IMR-90 (cell line): ENCODE results near the gene SPAG5. TPM values are rescaled to one million over a fixed set of nuclear protein-coding genes. Genes with fewer than 3 reads are reported as not detected.

Source experiments
- ATAC-seq: fragments of 200-7000 bp; cut with Tn5 transposase; 2 replicates; pipeline ENCODE4 v1.9.1; 2020; ENCODE audit warnings: low read depth, mild to moderate bottlenecking, moderate library complexity
- BruUV-seq: library from RNA; stranded (reverse); fragments of 400-500 nt; replicated peaks from 2 replicates; lab custom pipeline; 2021; lab: Mats Ljungman, UMichigan
- CTCF ChIA-PET: fragments of 300-600 bp; formaldehyde crosslinking; extraction: SDS; loops from one replicate; lab custom pipeline; 2021; ENCODE audit warnings: antibody characterized with exemption; lab: Yijun Ruan, JAX
- POLR2A ChIA-PET: fragments of 300-600 bp; sonication (Branson Sonifier 250); formaldehyde crosslinking; loops from one replicate; lab custom pipeline; 2022; ENCODE audit warnings: antibody characterized with exemption; ENCODE audit not compliant: unreplicated experiment; lab: Charles Lee
- DNase-seq: peaks from one replicate; pipeline ENCODE4 v3.0.0; 2013
- H2AFZ ChIP-seq: replicated peaks from 2 replicates; pipeline ENCODE3; 2013; ENCODE audit warnings: low read length, mild to moderate bottlenecking; ENCODE audit not compliant: poor library complexity
- H2AK5ac ChIP-seq: 2 replicates; pipeline ENCODE4 v1.6.1; 2013; ENCODE audit warnings: low read depth, low read length, inconsistent platforms
- H2AK9ac ChIP-seq: replicated peaks from 2 replicates; pipeline ENCODE3; 2013; ENCODE audit warnings: mild to moderate bottlenecking, low read depth, low read length, moderate library complexity; ENCODE audit not compliant: poor library complexity
- H2BK120ac ChIP-seq: 2 replicates; pipeline ENCODE4 v1.6.1; 2013; ENCODE audit warnings: low read depth, low read length, inconsistent platforms
- H2BK15ac ChIP-seq: 3 replicates; pipeline ENCODE4 v1.6.1; 2013; ENCODE audit warnings: low read depth, low read length, inconsistent platforms
- H2BK20ac ChIP-seq: 2 replicates; pipeline ENCODE4 v1.6.1; 2013; ENCODE audit warnings: low read depth, mild to moderate bottlenecking, inconsistent platforms, low read length, moderate library complexity
- H2BK5ac ChIP-seq: 2 replicates; pipeline ENCODE4 v1.6.1; 2013; ENCODE audit warnings: mild to moderate bottlenecking, low read depth, low read length, inconsistent platforms; ENCODE audit not compliant: poor library complexity, severe bottlenecking
- H3K14ac ChIP-seq: replicated peaks from 2 replicates; pipeline ENCODE4 v1.6.1; 2013; ENCODE audit warnings: low read depth, low read length, inconsistent platforms
- H3K18ac ChIP-seq: 2 replicates; pipeline ENCODE4 v1.6.1; 2013; ENCODE audit warnings: low read depth, low read length, control low read depth
- H3K23ac ChIP-seq: 2 replicates; pipeline ENCODE4 v1.6.1; 2013; ENCODE audit warnings: low read depth, low read length, inconsistent platforms
- H3K27ac ChIP-seq: 2 replicates; pipeline ENCODE4 v1.5.1; 2013; ENCODE audit warnings: mild to moderate bottlenecking, control low read depth, low read length; ENCODE audit not compliant: insufficient read depth
- H3K27me3 ChIP-seq: 2 replicates; pipeline ENCODE4 v1.6.1; 2013; ENCODE audit warnings: low read length; ENCODE audit not compliant: control insufficient read depth, insufficient read depth
- H3K36me3 ChIP-seq: 2 replicates; pipeline ENCODE4 v1.6.1; 2013; ENCODE audit warnings: low read length, mixed read lengths; ENCODE audit not compliant: control insufficient read depth, insufficient read depth
- H3K4ac ChIP-seq: 2 replicates; pipeline ENCODE4 v1.6.1; 2013; ENCODE audit warnings: low read depth, low read length, inconsistent platforms
- H3K4me1 ChIP-seq: 2 replicates; pipeline ENCODE4 v1.6.1; 2013; ENCODE audit warnings: low read length, mixed read lengths; ENCODE audit not compliant: control insufficient read depth, insufficient read depth
- H3K4me2 ChIP-seq: 2 replicates; pipeline ENCODE4 v1.6.1; 2013; ENCODE audit warnings: low read depth, mild to moderate bottlenecking, control low read depth, low read length, moderate library complexity
- H3K4me3 ChIP-seq: 2 replicates; pipeline ENCODE4 v1.5.1; 2013; ENCODE audit warnings: low read depth, mild to moderate bottlenecking, control low read depth, low read length, moderate library complexity; ENCODE audit not compliant: insufficient read depth
- H3K56ac ChIP-seq: 2 replicates; pipeline ENCODE4 v1.6.1; 2013; ENCODE audit warnings: low read length, inconsistent platforms; ENCODE audit not compliant: insufficient read depth; ENCODE audit errors: extremely low read depth
- H3K79me1 ChIP-seq, 2 experiments: 2 replicates each; pipeline ENCODE4 v1.6.1; 2013; ENCODE audit warnings: low read length in 2 of 2, inconsistent platforms in 1 of 2, low read depth in 1 of 2
- H3K9ac ChIP-seq: 2 replicates; pipeline ENCODE4 v1.6.1; 2013; ENCODE audit warnings: low read depth, low read length, control low read depth
- H3K9me1 ChIP-seq: 2 replicates; pipeline ENCODE4 v1.6.1; 2013; ENCODE audit warnings: low read length, inconsistent platforms; ENCODE audit not compliant: insufficient read depth
- H3K9me3 ChIP-seq: 2 replicates; pipeline ENCODE4 v1.6.1; 2013; ENCODE audit warnings: low read length; ENCODE audit not compliant: control insufficient read depth, insufficient read depth
- H4K20me1 ChIP-seq: 2 replicates; pipeline ENCODE4 v1.6.1; 2013; ENCODE audit warnings: low read length, inconsistent platforms; ENCODE audit not compliant: insufficient read depth
- H4K5ac ChIP-seq: 2 replicates; pipeline ENCODE4 v1.6.1; 2013; ENCODE audit warnings: mild to moderate bottlenecking, low read depth, low read length, control low read depth
- H4K8ac ChIP-seq, 2 experiments: 2 replicates each; pipeline ENCODE4 v1.6.1; 2013; ENCODE audit warnings: low read depth in 2 of 2, low read length in 2 of 2, control low read depth in 1 of 2, inconsistent platforms in 1 of 2
- H4K91ac ChIP-seq: 2 replicates; pipeline ENCODE4 v1.6.1; 2013; ENCODE audit warnings: low read depth, low read length, inconsistent platforms; ENCODE audit not compliant: insufficient read depth
- FOS ChIP-seq: fragments of 150-350 bp; IDR thresholded peaks from 2 replicates; pipeline ENCODE4 v1.6.1; 2016; ENCODE audit warnings: low read depth, low read length
- MAZ ChIP-seq: IDR thresholded peaks from 2 replicates; pipeline ENCODE4 v1.6.1; 2012; ENCODE audit warnings: low read depth, mild to moderate bottlenecking, low read length, improper control_type of control experiment, moderate library complexity, borderline replicate concordance
- MXI1 ChIP-seq: IDR thresholded peaks from 2 replicates; pipeline ENCODE4 v1.6.1; 2012; ENCODE audit warnings: low read depth, mild to moderate bottlenecking, low read length, moderate library complexity, borderline replicate concordance
- RFX5 ChIP-seq: IDR thresholded peaks from 2 replicates; pipeline ENCODE4 v1.8.0; 2012; ENCODE audit warnings: low read depth, mild to moderate bottlenecking, low read length, moderate library complexity
- WGBS, 2 experiments: methylation state at CpG; one replicate each; pipeline versions ENCODE4 v1.1.5 to v1.1.7; 2013; ENCODE audit warnings: missing lambda C conversion rate in 2 of 2; ENCODE audit not compliant: insufficient read length in 1 of 2; ENCODE audit errors: extremely low coverage in 2 of 2; 5-methylcytosine and 5-hydroxymethylcytosine counted together
- dilution Hi-C: fragments of 300-500 bp; cut with HindIII; formaldehyde crosslinking; loops from one replicate; pipeline ENCODE4 v1.14.3; 2018; ENCODE audit warnings: low sequenced_read_pairs; ENCODE audit not compliant: unreplicated experiment
- in situ Hi-C: fragments of 300-500 bp; cut with MboI; formaldehyde crosslinking; loops from 3 replicates; pipeline ENCODE4 v1.14.3; 2019; ENCODE audit warnings: low sequenced_read_pairs, inconsistent platforms, mixed read lengths
- intact Hi-C: fragments of 100-400 bp; cut with micrococcal nuclease; formaldehyde crosslinking; loops from 2 replicates; pipeline ENCODE4 v1.10.0; 2022
- polyA plus RNA-seq, 3 experiments: library from polyadenylated mRNA; depleted of rRNA; stranded (reverse); fragments of >200 nt; gene quantifications; 2 replicates each; pipeline ENCODE4 v1.2.3, GENCODE V29; 2012; ENCODE audit warnings: low replicate concordance in 1 of 3
- total RNA-seq: library from RNA; depleted of rRNA; stranded (reverse); fragments of >200 nt; gene quantifications from 2 replicates; pipeline ENCODE4 v1.2.3, GENCODE V29; 2012
- TF ChIP-seq, protein P1 (sequence below): fragments of 150-350 bp; IDR thresholded peaks from 2 replicates; pipeline ENCODE4 v1.6.1; 2016; ENCODE audit warnings: low read depth, mild to moderate bottlenecking, low read length, moderate library complexity, borderline replicate concordance
- TF ChIP-seq, protein P2 (sequence below): conservative IDR thresholded peaks from 2 replicates; pipeline ENCODE4 v1.5.1; 2012; ENCODE audit warnings: mild to moderate bottlenecking, low read depth, low read length, improper control_type of control experiment
- TF ChIP-seq, protein P3 (sequence below): fragments of 150-350 bp; IDR thresholded peaks from 2 replicates; pipeline ENCODE4 v1.6.1; 2017; ENCODE audit warnings: mild to moderate bottlenecking, antibody characterized with exemption, low read length, low read depth

The SPAG5 gene
- total and polyA plus RNA-seq, 2 of the 4 experiments (the other 2 are of a cell fraction) = 40.3 to 60.8 TPM

DNA sequence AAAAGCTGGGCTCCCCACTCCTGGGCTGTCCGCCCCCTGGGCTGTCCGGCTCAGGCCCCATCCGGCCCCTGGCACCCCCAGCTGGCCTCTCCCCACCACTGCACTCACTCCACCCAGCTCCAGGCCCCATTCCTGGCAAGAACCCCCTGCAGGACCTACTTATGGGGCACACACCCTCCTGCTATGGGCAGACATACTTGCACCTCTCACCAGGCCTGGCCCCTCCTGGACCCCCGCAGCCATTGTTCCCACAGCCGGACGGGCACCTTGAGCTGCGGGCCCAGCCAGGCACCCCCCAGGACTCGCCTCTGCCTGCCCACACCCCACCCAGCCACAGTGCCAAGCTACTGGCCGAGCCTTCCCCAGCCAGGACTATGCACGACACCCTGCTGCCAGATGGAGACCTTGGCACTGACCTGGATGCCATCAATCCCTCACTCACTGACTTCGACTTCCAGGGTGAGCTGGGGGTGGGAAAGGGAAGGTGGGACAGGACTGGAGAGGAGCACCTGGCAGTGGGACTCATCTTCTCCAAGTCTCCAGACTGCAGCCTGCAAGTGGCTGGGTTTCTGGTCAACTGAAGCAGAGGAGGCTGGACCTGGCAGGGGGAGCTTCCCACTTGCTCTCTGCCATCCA lies 64.0 kb downstream of the SPAG5 start:
- Histone ChIP-seq H3K14ac (no peak overlapping the region), H3K56ac (no peak overlapping the region), H4K20me1 (no peaks in the 10 kb centered on the region), H3K9me3 (no peaks in the 10 kb centered on the region), H3K27ac (no peak overlapping the region), H3K4me1 (peaks cover 13% of the 10 kb centered on the region), H2AK5ac (no peak overlapping the region), H2AK9ac (no peak overlapping the region), H2BK15ac (no peak overlapping the region), H2BK5ac (no peak overlapping the region), H3K27me3 (peaks cover 35% of the 10 kb centered on the region), H3K4me3 (no peak overlapping the region), H3K4me2 (no peak overlapping the region), H2AFZ (no peak overlapping the region), H4K8ac (no peak overlapping the region), H3K4ac (no peak overlapping the region), H2BK120ac (no peak overlapping the region), H4K5ac (no peak overlapping the region), H4K91ac (no peak overlapping the region), H3K23ac (no peak overlapping the region), H2BK20ac (no peak overlapping the region), H3K36me3 (no peaks in the 10 kb centered on the region), H3K18ac (no peak overlapping the region), H3K9me1 (peaks cover 2% of the 10 kb centered on the region; the same call in 1 of the 2 replicates), H3K79me1 (no peaks in the 10 kb centered on the region), H3K9ac (no peak overlapping the region)
- no TSS peak for BruUV-seq
- CTCF ChIA-PET = interaction anchor here (0.6 to 1.8 kb wide), 3 partner anchors 40 to 118 kb away, joined by 3 to 7 read pairs (median 4); no protein-coding TSS in a partner anchor
- TF ChIP-seq, protein P1, sequence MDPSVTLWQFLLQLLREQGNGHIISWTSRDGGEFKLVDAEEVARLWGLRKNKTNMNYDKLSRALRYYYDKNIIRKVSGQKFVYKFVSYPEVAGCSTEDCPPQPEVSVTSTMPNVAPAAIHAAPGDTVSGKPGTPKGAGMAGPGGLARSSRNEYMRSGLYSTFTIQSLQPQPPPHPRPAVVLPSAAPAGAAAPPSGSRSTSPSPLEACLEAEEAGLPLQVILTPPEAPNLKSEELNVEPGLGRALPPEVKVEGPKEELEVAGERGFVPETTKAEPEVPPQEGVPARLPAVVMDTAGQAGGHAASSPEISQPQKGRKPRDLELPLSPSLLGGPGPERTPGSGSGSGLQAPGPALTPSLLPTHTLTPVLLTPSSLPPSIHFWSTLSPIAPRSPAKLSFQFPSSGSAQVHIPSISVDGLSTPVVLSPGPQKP = no peak
- no peak for TF ChIP-seq MAZ
- TF ChIP-seq RFX5 = no peak
- no peak for TF ChIP-seq FOS
- TF ChIP-seq, protein P2, sequence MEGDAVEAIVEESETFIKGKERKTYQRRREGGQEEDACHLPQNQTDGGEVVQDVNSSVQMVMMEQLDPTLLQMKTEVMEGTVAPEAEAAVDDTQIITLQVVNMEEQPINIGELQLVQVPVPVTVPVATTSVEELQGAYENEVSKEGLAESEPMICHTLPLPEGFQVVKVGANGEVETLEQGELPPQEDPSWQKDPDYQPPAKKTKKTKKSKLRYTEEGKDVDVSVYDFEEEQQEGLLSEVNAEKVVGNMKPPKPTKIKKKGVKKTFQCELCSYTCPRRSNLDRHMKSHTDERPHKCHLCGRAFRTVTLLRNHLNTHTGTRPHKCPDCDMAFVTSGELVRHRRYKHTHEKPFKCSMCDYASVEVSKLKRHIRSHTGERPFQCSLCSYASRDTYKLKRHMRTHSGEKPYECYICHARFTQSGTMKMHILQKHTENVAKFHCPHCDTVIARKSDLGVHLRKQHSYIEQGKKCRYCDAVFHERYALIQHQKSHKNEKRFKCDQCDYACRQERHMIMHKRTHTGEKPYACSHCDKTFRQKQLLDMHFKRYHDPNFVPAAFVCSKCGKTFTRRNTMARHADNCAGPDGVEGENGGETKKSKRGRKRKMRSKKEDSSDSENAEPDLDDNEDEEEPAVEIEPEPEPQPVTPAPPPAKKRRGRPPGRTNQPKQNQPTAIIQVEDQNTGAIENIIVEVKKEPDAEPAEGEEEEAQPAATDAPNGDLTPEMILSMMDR = no peak
- TF ChIP-seq MXI1 = no peak
- TF ChIP-seq, protein P3, sequence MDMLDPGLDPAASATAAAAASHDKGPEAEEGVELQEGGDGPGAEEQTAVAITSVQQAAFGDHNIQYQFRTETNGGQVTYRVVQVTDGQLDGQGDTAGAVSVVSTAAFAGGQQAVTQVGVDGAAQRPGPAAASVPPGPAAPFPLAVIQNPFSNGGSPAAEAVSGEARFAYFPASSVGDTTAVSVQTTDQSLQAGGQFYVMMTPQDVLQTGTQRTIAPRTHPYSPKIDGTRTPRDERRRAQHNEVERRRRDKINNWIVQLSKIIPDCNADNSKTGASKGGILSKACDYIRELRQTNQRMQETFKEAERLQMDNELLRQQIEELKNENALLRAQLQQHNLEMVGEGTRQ = no peak
- in situ Hi-C loops (loop anchor here (5.0 kb wide), 1 partner anchor 38 kb away; no protein-coding TSS in a partner anchor), intact Hi-C loops (no loop called here), dilution Hi-C loops (no loop called here)
- ATAC-seq (no peak), DNase-seq (no peak)
- POLR2A ChIA-PET = no interaction called here
- 77% methylated on average over 7 of the region's 11 CpGs; no CpG with 5 or more reads in 1 of the 2 experiments for WGBS, 2 experiments
